Activated T-cell treated with anti-CD3 and anti-CD28 coated beads, Interleukin-2, amount 50 U/mL, for 48 hours (primary cell): Measurements from ENCODE around the gene FTL.
A peak's percentile ranks its signal among the peaks of the same experiment; 100 is the strongest.

ENCODE experiments used
- DNase-seq, 2 experiments: peaks; one replicate each; pipeline ENCODE4 v3.0.0-alpha.2; 2020

The FTL gene

GRCh38 chr19:48946463-48947257, 18.4 kb upstream of the FTL start:
- DNase-seq, result no peak

- no peak for DNase-seq
Observed at GRCh38 chr19:48947258-48947542, 17.9 kb upstream of the FTL start.

- no peak for DNase-seq
Observed at GRCh38 chr19:48950159-48950558, 14.9 kb upstream of the FTL start.

- no peak for DNase-seq
Observed at GRCh38 chr19:48950830-48951519, 14.1 kb upstream of the FTL start.

GRCh38 chr19:48953141-48953540, 12.0 kb upstream of the FTL start:
- DNase-seq, result no peak

GRCh38 chr19:48953990-48954594, 11.0 kb upstream of the FTL start:
- DNase-seq, result peak in 1 of 2 experiments; percentile 26

GRCh38 chr19:48954595-48955307, 10.4 kb upstream of the FTL start, which contains the start of gene BAX:
TSS of gene BAX (plus strand) at chr19:48954875. CDS start at chr19:48954929, 54 bp downstream.
- DNase-seq, result peak; percentile 97 to 98

- DNase-seq, result no peak
Observed at GRCh38 chr19:48955308-48955958, 9.7 kb upstream of the FTL start.

- no peak for DNase-seq
Observed at GRCh38 chr19:48958006-48958405, 7.1 kb upstream of the FTL start.

GRCh38 chr19:48959341-48960239, 5.5 kb upstream of the FTL start:
- DNase-seq, result no peak

GRCh38 chr19:48961051-48961649, 4.0 kb upstream of the FTL start:
- DNase-seq, result peak in 1 of 2 experiments; percentile 25

GRCh38 chr19:48961673-48962028, 3.5 kb upstream of the FTL start:
- DNase-seq, result peak in 1 of 2 experiments; percentile 19

- DNase-seq, result peak; percentile 48 to 55
Observed at GRCh38 chr19:48962029-48962848, 2.9 kb upstream of the FTL start.

GRCh38 chr19:48962849-48963165, 2.3 kb upstream of the FTL start:
- DNase-seq, result peak in 1 of 2 experiments; percentile 21

GRCh38 chr19:48963371-48964204, 1.5 kb upstream of the FTL start:
- peak; percentile 83 to 88 for DNase-seq

GRCh38 chr19:48964205-48965039, 687 bp upstream of the FTL start:
- no peak for DNase-seq

GRCh38 chr19:48965806-48966540, 864 bp downstream of the FTL start:
- DNase-seq, result peak; percentile 94 to 95
